Neural cell (in vitro differentiated cells): ENCODE measurements around the gene IDH3B. TPM values are rescaled to one million over a fixed set of nuclear protein-coding genes. Genes with fewer than 3 reads are reported as not detected.

Experiments used
- H2AFZ ChIP-seq: fragments of 200-600, 300-800 bp; sonication (generic), shearing (Covaris generic); 2 replicates; pipeline ENCODE4 v1.6.0; 2014; ENCODE audit warnings: low read depth, mild to moderate bottlenecking, antibody characterized with exemption, low read length, moderate library complexity
- H3F3A ChIP-seq: fragments of 200-600 bp; shearing (Covaris generic); 2 replicates; pipeline ENCODE4 v1.6.1; 2016; ENCODE audit warnings: mild to moderate bottlenecking, moderate library complexity, mixed read lengths, antibody characterized with exemption, low read length; ENCODE audit not compliant: insufficient read depth, poor library complexity, severe bottlenecking
- H3K27ac ChIP-seq: fragments of 200-600, 300-800 bp; sonication (generic), shearing (Covaris generic); 2 replicates; pipeline ENCODE4 v1.5.1; 2014; ENCODE audit warnings: mild to moderate bottlenecking, low read length, moderate library complexity
- H3K27me3 ChIP-seq: fragments of 300-800, 200-600 bp; sonication (generic), shearing (Covaris generic); 2 replicates; pipeline ENCODE4 v1.6.0; 2014; ENCODE audit warnings: mild to moderate bottlenecking, low read depth, low read length, moderate library complexity; ENCODE audit not compliant: insufficient read depth
- H3K36me3 ChIP-seq: fragments of 300-800, 200-600 bp; sonication (generic), shearing (Covaris generic); 2 replicates; pipeline ENCODE4 v1.5.1; 2014; ENCODE audit warnings: mild to moderate bottlenecking, antibody characterized with exemption, low read length, moderate library complexity; ENCODE audit not compliant: insufficient read depth
- H3K4me2 ChIP-seq: fragments of 300-800, 200-600 bp; sonication (generic), shearing (Covaris generic); 2 replicates; pipeline ENCODE4 v1.6.0; 2014; ENCODE audit warnings: mild to moderate bottlenecking, low read length
- H3K4me3 ChIP-seq: fragments of 300-800, 200-600 bp; sonication (generic), shearing (Covaris generic); 2 replicates; pipeline ENCODE4 v1.5.1; 2014; ENCODE audit warnings: mild to moderate bottlenecking, low read length, moderate library complexity
- H3K79me2 ChIP-seq: fragments of 200-600 bp; shearing (Covaris generic); replicated peaks from 2 replicates; pipeline ENCODE4 v1.6.0; 2014; ENCODE audit warnings: mild to moderate bottlenecking, low read length, moderate library complexity; ENCODE audit not compliant: insufficient read depth
- H3K9ac ChIP-seq: fragments of 300-800, 200-600 bp; sonication (generic), shearing (Covaris generic); 2 replicates; pipeline ENCODE4 v1.6.1; 2016; ENCODE audit warnings: mild to moderate bottlenecking, low read length, mixed read lengths
- H3K9me2 ChIP-seq: fragments of 200-600 bp; shearing (Covaris generic); 2 replicates; pipeline ENCODE4 v1.6.1; 2016; ENCODE audit warnings: mild to moderate bottlenecking, low read length, mixed read lengths; ENCODE audit not compliant: insufficient read depth
- H3K9me3 ChIP-seq: fragments of 200-600, 300-800 bp; sonication (generic), shearing (Covaris generic); 2 replicates; pipeline ENCODE4 v1.6.1; 2016; ENCODE audit warnings: mild to moderate bottlenecking, mixed run types, low read length, moderate library complexity, mixed read lengths
- H4K20me1 ChIP-seq: fragments of 200-600 bp; shearing (Covaris generic); 2 replicates; pipeline ENCODE4 v1.6.1; 2016; ENCODE audit warnings: mild to moderate bottlenecking, mixed run types; ENCODE audit not compliant: insufficient read depth
- EP300 ChIP-seq: fragments of 450-650 bp; conservative IDR thresholded peaks from 2 replicates; pipeline ENCODE4 v1.6.1; 2014; ENCODE audit warnings: antibody characterized with exemption, mild to moderate bottlenecking, moderate library complexity; ENCODE audit not compliant: poor library complexity, severe bottlenecking
- EZH2 ChIP-seq: fragments of 200-600, 300-800 bp; shearing (Covaris generic), sonication (generic); IDR thresholded peaks from 2 replicates; pipeline ENCODE4 v1.6.1; 2014; ENCODE audit warnings: antibody characterized with exemption, low read length, borderline replicate concordance, mild to moderate bottlenecking; ENCODE audit not compliant: insufficient read depth, poor library complexity, severe bottlenecking
- MXI1 ChIP-seq: fragments of 450-650 bp; conservative IDR thresholded peaks from 2 replicates; pipeline ENCODE4 v1.6.1; 2014; ENCODE audit warnings: antibody characterized with exemption, mild to moderate bottlenecking; ENCODE audit not compliant: poor library complexity, severe bottlenecking
- POLR2AphosphoS5 ChIP-seq: IDR thresholded peaks from 2 replicates; pipeline ENCODE4 v1.6.1; 2012
- RAD21 ChIP-seq: fragments of 450-650 bp; conservative IDR thresholded peaks from 2 replicates; pipeline ENCODE4 v1.6.1; 2014; ENCODE audit warnings: antibody characterized with exemption, mild to moderate bottlenecking, moderate library complexity
- SMC3 ChIP-seq: fragments of 450-650 bp; conservative IDR thresholded peaks from 2 replicates; pipeline ENCODE4 v1.6.1; 2014; ENCODE audit warnings: antibody characterized with exemption, mild to moderate bottlenecking, moderate library complexity; ENCODE audit not compliant: poor library complexity
- TAF1 ChIP-seq: IDR thresholded peaks from 2 replicates; pipeline ENCODE4 v1.6.1; 2012; ENCODE audit warnings: low read depth
- polyA plus RNA-seq: library from polyadenylated mRNA; depleted of rRNA; stranded (reverse); fragments of >200 nt; gene quantifications from 2 replicates; pipeline ENCODE4 v1.2.3, GENCODE V29; 2014
- TF ChIP-seq, protein P1 (sequence below): IDR thresholded peaks from 2 replicates; pipeline ENCODE4 v1.6.1; 2012; ENCODE audit warnings: borderline replicate concordance
- TF ChIP-seq, protein P2 (sequence below): fragments of 450-650 bp; IDR thresholded peaks from 2 replicates; pipeline ENCODE4 v1.5.1; 2014; ENCODE audit warnings: antibody characterized with exemption, mild to moderate bottlenecking, moderate library complexity; ENCODE audit not compliant: poor library complexity, severe bottlenecking

Gene IDH3B
- polyA plus RNA-seq, 1 donor from 2014 or later: 307 TPM

- H3K27ac ChIP-seq: no peak overlapping the region
- no peaks in the 10 kb centered on the region for H3K27me3 ChIP-seq
- peaks cover 6% of the 10 kb centered on the region for H3K36me3 ChIP-seq
- no peaks in the 10 kb centered on the region for H3F3A ChIP-seq
- H4K20me1 ChIP-seq: peaks cover 5% of the 10 kb centered on the region
- peaks cover 15% of the 10 kb centered on the region for H3K79me2 ChIP-seq
- no peak overlapping the region for H2AFZ ChIP-seq
- H3K4me2 ChIP-seq: no peak overlapping the region
- TF ChIP-seq EP300 (no peak), MXI1 (no peak), POLR2AphosphoS5 (peak; percentile 10)
- no peak overlapping the region for H3K9ac ChIP-seq
- no peaks in the 10 kb centered on the region for H3K9me2 ChIP-seq
- H3K4me3 ChIP-seq: no peak overlapping the region
- H3K9me3 ChIP-seq: no peaks in the 10 kb centered on the region
Measured at GRCh38 chr20:2658414-2659354, 5.3 kb downstream of the IDH3B start.

- no peak overlapping the region for H2AFZ ChIP-seq
- no peak overlapping the region for H3K9ac ChIP-seq
- no peak overlapping the region for H3K27ac ChIP-seq
- TF ChIP-seq, protein P1, sequence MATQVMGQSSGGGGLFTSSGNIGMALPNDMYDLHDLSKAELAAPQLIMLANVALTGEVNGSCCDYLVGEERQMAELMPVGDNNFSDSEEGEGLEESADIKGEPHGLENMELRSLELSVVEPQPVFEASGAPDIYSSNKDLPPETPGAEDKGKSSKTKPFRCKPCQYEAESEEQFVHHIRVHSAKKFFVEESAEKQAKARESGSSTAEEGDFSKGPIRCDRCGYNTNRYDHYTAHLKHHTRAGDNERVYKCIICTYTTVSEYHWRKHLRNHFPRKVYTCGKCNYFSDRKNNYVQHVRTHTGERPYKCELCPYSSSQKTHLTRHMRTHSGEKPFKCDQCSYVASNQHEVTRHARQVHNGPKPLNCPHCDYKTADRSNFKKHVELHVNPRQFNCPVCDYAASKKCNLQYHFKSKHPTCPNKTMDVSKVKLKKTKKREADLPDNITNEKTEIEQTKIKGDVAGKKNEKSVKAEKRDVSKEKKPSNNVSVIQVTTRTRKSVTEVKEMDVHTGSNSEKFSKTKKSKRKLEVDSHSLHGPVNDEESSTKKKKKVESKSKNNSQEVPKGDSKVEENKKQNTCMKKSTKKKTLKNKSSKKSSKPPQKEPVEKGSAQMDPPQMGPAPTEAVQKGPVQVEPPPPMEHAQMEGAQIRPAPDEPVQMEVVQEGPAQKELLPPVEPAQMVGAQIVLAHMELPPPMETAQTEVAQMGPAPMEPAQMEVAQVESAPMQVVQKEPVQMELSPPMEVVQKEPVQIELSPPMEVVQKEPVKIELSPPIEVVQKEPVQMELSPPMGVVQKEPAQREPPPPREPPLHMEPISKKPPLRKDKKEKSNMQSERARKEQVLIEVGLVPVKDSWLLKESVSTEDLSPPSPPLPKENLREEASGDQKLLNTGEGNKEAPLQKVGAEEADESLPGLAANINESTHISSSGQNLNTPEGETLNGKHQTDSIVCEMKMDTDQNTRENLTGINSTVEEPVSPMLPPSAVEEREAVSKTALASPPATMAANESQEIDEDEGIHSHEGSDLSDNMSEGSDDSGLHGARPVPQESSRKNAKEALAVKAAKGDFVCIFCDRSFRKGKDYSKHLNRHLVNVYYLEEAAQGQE: no peak
- TF ChIP-seq EZH2: no peak
- no peak for TF ChIP-seq POLR2AphosphoS5
- TF ChIP-seq RAD21: no peak
- TF ChIP-seq, protein P2, sequence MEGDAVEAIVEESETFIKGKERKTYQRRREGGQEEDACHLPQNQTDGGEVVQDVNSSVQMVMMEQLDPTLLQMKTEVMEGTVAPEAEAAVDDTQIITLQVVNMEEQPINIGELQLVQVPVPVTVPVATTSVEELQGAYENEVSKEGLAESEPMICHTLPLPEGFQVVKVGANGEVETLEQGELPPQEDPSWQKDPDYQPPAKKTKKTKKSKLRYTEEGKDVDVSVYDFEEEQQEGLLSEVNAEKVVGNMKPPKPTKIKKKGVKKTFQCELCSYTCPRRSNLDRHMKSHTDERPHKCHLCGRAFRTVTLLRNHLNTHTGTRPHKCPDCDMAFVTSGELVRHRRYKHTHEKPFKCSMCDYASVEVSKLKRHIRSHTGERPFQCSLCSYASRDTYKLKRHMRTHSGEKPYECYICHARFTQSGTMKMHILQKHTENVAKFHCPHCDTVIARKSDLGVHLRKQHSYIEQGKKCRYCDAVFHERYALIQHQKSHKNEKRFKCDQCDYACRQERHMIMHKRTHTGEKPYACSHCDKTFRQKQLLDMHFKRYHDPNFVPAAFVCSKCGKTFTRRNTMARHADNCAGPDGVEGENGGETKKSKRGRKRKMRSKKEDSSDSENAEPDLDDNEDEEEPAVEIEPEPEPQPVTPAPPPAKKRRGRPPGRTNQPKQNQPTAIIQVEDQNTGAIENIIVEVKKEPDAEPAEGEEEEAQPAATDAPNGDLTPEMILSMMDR: no peak
- TF ChIP-seq TAF1: no peak
- TF ChIP-seq EP300: no peak
- TF ChIP-seq SMC3: no peak
- TF ChIP-seq MXI1: no peak
- H3K79me2 ChIP-seq: peaks cover 18% of the 10 kb centered on the region
- H3K9me3 ChIP-seq: no peaks in the 10 kb centered on the region
- peaks cover 5% of the 10 kb centered on the region for H4K20me1 ChIP-seq
- H3K4me2 ChIP-seq: no peak overlapping the region
- peaks cover 6% of the 10 kb centered on the region for H3K36me3 ChIP-seq
- no peaks in the 10 kb centered on the region for H3F3A ChIP-seq
- no peaks in the 10 kb centered on the region for H3K27me3 ChIP-seq
- no peak overlapping the region for H3K4me3 ChIP-seq
- H3K9me2 ChIP-seq: no peaks in the 10 kb centered on the region
Measured at GRCh38 chr20:2657674-2658073, 6.3 kb downstream of the IDH3B start.
